GM19193 (cell line): Measurements from ENCODE around the gene CLDN22.

Experiments used
- POLR2A ChIP-seq: IDR thresholded peaks from 4 replicates; pipeline ENCODE4 v1.6.1; 2011; ENCODE audit not compliant: insufficient read depth, insufficient read length; ENCODE audit errors: extremely low read depth

The CLDN22 gene

GRCh38 chr4:183320211-183321059 is at the start of gene CLDN22:
CLDN22 (minus strand) TSS chr4:183320276; CDS start chr4:183320218, 58 bp downstream.
- no peak for TF ChIP-seq POLR2A

GRCh38 chr4:183369073-183369472 is 49.0 kb upstream of the CLDN22 start:
- TF ChIP-seq POLR2A = no peak

DNA sequence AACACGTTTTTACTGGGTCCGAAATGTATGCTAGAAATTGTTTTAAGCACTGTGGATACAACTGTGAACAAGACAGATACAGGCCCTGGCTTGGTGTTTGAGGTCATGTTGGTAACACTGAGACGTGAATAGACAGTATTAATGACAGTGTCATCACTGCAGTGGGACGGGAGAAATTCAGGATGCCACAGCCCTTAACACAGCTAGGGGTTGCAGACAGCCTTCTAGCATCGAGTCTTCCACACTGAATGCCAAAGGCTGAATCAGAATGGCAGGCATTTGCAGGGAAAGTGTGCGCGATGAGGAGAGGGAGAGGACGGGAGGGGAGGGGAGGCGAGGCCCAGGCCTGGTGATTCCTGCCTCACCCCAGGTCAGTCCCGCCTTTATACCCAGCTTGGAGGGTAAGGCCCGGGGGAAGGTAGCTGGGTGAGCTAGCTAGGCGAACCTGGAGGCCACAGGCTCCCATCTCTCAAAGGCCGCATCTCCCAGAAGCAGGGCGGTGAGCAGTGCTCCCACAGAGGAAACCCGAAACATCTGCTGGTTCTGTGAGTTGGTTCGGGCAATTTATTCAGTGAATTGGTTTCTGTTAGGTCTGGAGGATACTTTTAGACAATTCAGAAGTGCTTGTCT is 46.2 kb upstream of the CLDN22 start:
- no peak for TF ChIP-seq POLR2A

- TF ChIP-seq POLR2A = no peak
Observed at GRCh38 chr4:183364025-183364424, 43.9 kb upstream of the CLDN22 start.

DNA sequence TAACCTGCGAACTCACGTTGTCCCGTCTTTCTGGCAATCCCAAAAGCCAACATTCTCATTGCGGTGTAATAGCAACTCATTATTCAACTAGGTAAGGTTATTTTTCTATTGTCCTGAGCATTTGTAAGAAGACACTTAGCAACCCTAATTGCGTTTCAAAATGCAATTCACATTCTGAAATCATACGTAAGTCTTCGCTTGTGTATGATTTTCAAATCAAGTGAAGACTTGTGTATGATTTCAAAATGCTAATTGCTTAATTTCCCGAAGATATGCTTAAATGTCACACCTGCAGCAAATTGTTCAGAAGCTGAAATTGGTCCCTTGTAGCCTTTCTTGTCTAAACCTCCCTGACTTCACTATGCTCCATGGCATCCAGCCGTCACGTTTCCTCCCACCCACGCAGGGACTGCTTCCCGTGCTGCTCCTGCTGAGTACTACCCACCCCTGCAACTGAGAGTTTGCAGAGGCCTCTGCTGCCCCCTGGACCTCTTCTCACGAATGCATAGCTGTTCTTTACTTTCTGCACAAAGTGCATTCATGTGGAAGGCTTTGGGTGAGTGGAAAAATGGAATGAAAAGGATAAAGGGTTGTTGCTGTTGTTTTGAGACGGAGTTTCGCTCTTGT is 43.0 kb upstream of the CLDN22 start:
- no peak for TF ChIP-seq POLR2A

GRCh38 chr4:183362036-183362435 is 42.0 kb upstream of the CLDN22 start:
- TF ChIP-seq POLR2A = no peak

DNA sequence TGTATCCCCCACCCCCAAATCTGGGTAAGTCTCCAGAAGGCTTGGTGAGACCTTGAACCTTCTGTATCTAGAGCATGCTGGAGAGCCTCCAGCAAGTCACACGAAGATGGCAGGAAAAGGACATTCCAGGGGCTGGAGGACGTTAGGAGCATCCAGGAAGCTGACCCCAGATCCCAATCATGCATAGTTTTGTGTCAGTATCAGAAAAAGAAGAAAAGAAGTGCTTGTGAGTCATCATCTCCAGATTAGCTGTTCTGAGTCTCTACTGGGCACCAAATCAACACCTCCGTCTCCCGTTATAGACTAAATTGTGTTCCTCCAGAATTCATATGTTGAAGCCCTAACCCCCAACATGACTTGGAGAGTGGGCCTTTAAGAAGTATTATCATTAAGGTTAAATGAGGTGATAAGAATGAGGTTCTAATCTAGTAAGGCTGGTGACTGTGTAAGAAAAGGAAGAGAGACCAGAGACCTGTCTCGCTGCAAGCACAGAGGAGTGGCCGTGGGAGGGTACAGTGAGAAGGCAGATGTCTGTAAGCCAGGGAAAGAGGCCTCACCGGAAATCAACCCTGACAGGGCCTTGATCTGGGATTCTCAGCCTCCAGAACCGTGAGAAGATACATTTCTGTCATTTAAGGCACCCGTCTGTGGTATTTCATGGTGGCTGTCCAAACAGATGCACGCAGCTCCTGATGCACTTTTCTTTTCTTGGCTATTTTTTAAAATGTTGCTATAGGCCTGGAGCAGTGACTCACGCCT is 40.3 kb upstream of the CLDN22 start:
- TF ChIP-seq POLR2A = no peak

- TF ChIP-seq POLR2A = no peak
Observed at GRCh38 chr4:183358215-183358755, 38.2 kb upstream of the CLDN22 start.

GRCh38 chr4:183356931-183357675 is 37.0 kb upstream of the CLDN22 start:
- TF ChIP-seq POLR2A = no peak

DNA sequence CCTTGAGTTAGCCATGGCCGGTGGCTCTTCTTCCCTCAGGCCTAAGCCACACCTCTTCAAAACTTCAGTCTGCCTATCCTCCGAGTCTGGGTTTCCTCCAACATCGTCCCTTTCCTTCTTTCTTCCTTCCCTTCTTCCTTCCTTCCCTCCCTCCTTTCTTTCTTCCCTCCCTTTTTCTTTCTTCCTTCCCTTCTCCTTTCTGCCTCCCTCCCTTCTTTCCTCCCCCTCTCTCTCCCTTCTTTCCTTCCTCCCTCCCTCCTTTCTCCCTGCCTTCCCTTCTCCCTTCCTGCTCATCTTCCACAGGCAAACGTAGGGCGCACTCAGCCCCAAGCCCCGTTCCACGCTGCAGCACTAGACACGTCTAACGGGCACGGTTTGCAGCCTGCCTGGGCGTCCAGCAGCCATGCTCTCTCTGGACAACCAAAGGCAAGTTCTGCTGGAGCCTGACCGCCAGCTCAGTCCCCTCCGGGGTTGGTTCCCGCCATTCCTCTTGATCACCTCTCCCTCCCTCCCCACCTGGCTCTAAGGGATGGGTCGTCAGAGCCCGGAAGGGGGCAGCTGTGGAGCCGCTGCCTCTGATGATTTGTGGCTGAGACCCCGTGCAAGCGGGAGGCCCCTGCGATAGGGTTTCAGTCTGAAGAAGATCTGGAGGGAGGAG is 36.2 kb upstream of the CLDN22 start:
- TF ChIP-seq POLR2A = no peak

DNA sequence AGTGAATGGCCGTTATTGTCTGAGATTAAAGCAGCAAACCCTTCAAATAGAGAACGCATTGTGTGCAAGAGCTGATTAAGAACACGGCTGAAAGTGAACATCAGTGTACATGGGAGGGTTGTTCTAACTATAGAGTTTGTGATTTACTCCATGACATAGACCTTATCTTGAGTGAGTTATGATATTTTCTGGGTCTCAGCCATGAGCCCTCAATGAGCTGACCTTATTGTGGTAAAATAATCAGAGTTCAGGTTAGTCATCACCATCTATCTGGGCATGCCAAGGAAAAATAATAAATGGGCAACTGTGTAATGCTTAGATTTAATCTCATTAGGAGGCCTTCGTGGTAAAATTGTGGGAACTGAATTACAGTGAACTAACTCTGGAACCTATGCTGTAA is 35.3 kb upstream of the CLDN22 start:
- TF ChIP-seq POLR2A = no peak

DNA sequence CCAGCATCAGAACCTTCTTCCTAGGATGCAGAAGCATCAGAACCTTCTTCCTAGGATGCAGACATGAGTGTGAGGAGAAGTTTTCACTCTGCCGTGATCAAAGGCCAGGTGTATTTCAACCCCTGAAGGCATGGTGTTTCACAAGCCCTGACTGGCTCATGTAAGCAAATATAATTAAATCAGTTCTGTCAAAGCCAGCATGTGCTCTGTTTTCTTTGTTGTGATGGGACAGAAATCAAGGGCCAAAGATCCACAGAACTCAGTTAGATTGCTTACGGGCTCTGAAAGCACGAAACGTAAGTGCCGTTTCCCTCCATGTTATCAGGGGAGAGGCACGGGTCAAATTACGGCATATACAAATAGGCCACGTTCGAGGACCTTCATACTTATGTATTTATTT is 34.1 kb upstream of the CLDN22 start:
- TF ChIP-seq POLR2A = no peak

GRCh38 chr4:183353557-183353956 is 33.5 kb upstream of the CLDN22 start:
- no peak for TF ChIP-seq POLR2A

GRCh38 chr4:183352546-183352945 is 32.5 kb upstream of the CLDN22 start:
- no peak for TF ChIP-seq POLR2A
